Nephron progenitor cell (in vitro differentiated cells): ENCODE data around the gene WNK1.
A peak's percentile ranks its signal among the peaks of the same experiment; 100 is the strongest.
"Not testable (repeated sequence)": the region's sequence is repeated elsewhere in the genome, so short reads cannot be mapped to it uniquely, and the experiment has no call there.

Experiments
- DNase-seq: peaks from one replicate; pipeline ENCODE4 v3.0.0; 2021
- H3K27ac Mint-ChIP-seq: 2 replicates; pipeline ENCODE4 v1.8.0; 2021; ENCODE audit warnings: mild to moderate bottlenecking, moderate library complexity, mixed read lengths
- H3K27me3 Mint-ChIP-seq: 2 replicates; pipeline ENCODE4 v1.8.0; 2021; ENCODE audit warnings: mild to moderate bottlenecking, low read depth, mixed read lengths; ENCODE audit not compliant: poor library complexity
- H3K36me3 Mint-ChIP-seq: 2 replicates; pipeline ENCODE4 v1.8.0; 2021; ENCODE audit warnings: low read depth, mixed read lengths
- H3K4me1 Mint-ChIP-seq: 2 replicates; pipeline ENCODE4 v1.8.0; 2021; ENCODE audit warnings: mixed read lengths
- H3K4me3 Mint-ChIP-seq: 2 replicates; pipeline ENCODE4 v1.8.0; 2021; ENCODE audit warnings: mild to moderate bottlenecking, moderate library complexity, mixed read lengths
- H3K9me3 Mint-ChIP-seq: 2 replicates; pipeline ENCODE4 v1.8.0; 2021; ENCODE audit warnings: mild to moderate bottlenecking, moderate library complexity, mixed read lengths
- TF ChIP-seq, protein P1 (sequence below): fragments of 200-600 bp; sonication (generic); IDR thresholded peaks from 2 replicates; pipeline ENCODE4 v1.5.0; 2021; ENCODE audit warnings: antibody characterized with exemption

The WNK1 gene

DNA sequence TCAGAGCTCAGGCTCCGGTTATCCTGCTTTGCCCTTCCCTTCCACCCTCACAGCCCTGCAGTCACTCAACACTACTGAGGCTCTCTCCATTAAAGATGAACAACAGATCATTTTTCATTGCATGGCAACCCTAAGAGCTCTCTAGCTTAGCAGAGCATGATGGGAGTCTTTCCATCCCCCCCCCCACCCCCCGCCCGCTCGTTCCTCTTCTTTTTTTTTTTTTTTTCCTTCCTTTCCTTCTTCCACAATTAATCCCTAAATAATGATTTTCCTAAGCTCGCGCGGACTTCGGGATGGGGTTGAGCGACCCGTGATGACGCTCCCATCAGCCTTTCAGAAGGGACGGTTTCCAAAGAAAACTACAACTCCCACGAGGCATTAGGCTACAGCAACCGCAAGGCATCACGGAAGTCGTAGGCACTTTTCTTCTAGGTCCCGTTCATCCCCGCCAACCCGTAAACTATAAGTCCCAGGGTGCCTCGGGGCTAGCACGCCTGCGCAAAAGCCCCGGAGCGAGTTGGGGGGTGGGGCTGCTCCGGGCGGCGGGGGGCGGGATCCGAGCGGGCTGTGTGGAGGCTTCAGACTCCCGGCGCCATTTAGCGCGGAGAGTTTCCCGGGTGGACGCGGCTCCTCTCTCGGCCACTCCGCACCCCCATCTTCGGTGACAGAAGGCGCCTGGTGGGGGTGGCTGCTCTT lies at the start of gene WNK1:
WNK1 (plus strand) TSS at position 581 of the 696 bp plus-strand sequence. CDS start 987 bp downstream, outside the sequence.
- Mint-ChIP-seq H3K4me3 (peak within 1 kb of the TSS; percentile 97), H3K36me3 (peaks cover 15% of the 10 kb centered on the region), H3K4me1 (peaks cover 29% of the 10 kb centered on the region), H3K27me3 (peaks cover 4% of the 10 kb centered on the region), H3K27ac (peak within 1 kb of the TSS; percentile 74), H3K9me3 (peaks cover 5% of the 10 kb centered on the region)
- TF ChIP-seq, protein P1, sequence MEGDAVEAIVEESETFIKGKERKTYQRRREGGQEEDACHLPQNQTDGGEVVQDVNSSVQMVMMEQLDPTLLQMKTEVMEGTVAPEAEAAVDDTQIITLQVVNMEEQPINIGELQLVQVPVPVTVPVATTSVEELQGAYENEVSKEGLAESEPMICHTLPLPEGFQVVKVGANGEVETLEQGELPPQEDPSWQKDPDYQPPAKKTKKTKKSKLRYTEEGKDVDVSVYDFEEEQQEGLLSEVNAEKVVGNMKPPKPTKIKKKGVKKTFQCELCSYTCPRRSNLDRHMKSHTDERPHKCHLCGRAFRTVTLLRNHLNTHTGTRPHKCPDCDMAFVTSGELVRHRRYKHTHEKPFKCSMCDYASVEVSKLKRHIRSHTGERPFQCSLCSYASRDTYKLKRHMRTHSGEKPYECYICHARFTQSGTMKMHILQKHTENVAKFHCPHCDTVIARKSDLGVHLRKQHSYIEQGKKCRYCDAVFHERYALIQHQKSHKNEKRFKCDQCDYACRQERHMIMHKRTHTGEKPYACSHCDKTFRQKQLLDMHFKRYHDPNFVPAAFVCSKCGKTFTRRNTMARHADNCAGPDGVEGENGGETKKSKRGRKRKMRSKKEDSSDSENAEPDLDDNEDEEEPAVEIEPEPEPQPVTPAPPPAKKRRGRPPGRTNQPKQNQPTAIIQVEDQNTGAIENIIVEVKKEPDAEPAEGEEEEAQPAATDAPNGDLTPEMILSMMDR: no peak
- DNase-seq: peak; percentile 97

DNA sequence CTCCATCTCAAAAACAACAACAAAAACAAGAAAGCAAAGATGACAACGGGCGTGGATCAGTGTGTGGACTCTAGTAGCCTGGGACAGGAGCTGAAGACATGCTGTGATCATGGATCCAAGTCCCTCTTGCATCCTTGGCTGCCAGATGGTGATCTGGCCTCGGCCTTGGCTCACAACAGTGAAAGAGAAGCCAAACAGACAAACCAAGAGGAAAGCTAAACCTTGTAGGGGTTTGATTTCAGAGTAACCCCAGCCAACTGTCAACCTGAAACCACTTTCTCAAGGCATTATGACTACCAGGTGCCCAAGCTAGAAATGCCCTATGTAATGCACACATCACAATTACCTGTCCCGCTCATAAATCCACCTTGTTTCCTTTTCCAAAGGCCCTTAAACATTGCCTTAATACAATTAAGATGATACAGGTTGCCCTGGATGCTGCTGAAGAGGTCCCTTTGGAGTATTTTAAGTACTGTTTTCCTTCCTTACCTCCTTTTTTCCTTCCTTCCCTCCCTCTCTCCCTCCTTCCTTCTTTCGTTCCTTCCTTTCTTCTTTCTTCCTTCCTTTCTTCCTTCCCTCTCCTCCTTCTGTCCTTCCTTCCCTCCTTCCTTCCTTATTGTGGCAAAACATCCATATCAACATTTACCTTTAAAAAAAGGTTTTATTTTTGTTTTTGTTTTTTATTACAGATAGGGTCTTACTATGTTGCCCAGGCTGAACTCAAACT lies 47.7 kb upstream of the WNK1 start:
- peaks cover 26% of the 10 kb centered on the region for H3K4me1 Mint-ChIP-seq
- TF ChIP-seq, protein P1: no peak
- H3K27me3 Mint-ChIP-seq: peaks cover 7% of the 10 kb centered on the region
- no peak overlapping the region for H3K4me3 Mint-ChIP-seq
- peak overlapping the region; percentile 79 for H3K27ac Mint-ChIP-seq
- H3K36me3 Mint-ChIP-seq: no peaks in the 10 kb centered on the region
- DNase-seq: no peak
- no peaks in the 10 kb centered on the region for H3K9me3 Mint-ChIP-seq

DNA sequence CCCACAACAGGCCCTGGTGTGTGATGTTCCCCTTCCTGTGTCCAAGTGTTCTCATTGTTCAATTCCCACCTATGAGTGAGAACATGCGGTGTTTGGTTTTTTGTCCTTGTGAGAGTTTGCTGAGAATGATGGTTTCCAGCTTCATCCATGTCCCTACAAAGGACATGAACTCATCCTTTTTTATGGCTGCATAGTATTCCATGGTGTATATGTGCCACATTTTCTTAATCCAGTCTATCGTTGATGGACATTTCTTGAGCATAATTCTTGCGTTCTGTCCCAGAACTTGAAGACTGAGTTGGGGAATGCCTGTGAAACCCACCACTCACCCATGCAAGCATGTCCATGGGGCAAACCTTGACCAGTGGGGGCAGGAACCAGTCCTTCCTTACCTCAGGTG lies 44.3 kb upstream of the WNK1 start:
- H3K9me3 Mint-ChIP-seq, DNase-seq, H3K36me3 Mint-ChIP-seq, H3K4me3 Mint-ChIP-seq, H3K27ac Mint-ChIP-seq: not testable (repeated sequence)
- Mint-ChIP-seq H3K4me1 (peaks cover 10% of the 10 kb centered on the region), H3K27me3 (peaks cover 13% of the 10 kb centered on the region)

DNA sequence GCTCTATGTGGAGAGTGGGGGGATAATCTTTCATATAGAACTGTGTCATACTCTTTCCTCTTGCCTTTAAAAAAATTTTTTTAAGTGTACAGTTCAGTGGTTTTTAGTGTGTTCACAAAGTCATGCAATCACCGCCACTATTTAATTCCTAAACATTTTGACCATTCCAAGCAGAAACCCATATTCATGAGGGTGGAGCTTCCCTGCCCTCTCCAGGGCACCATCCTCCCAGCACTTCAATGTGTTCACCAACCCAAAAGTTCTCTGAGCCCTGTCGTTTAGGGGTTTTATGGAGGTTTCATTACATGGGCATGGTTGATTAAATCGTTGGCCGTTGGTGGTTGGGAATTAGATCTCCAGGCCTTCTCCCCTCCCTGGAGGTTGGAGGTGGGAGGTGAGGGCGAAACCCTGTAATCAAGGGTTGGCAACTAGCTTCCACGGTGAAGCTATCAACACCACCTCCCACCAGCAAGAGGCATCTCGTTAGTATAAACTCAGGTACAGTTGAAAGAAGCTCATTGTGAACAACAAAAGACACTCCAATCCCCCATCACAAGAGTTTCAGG lies 42.8 kb upstream of the WNK1 start:
- Mint-ChIP-seq H3K9me3 (no peaks in the 10 kb centered on the region), H3K27me3 (peaks cover 17% of the 10 kb centered on the region), H3K4me3 (no peak overlapping the region), H3K36me3 (no peaks in the 10 kb centered on the region), H3K4me1 (peaks cover 5% of the 10 kb centered on the region), H3K27ac (peak overlapping the region; percentile 74)
- TF ChIP-seq, protein P1: no peak
- DNase-seq: no peak

DNA sequence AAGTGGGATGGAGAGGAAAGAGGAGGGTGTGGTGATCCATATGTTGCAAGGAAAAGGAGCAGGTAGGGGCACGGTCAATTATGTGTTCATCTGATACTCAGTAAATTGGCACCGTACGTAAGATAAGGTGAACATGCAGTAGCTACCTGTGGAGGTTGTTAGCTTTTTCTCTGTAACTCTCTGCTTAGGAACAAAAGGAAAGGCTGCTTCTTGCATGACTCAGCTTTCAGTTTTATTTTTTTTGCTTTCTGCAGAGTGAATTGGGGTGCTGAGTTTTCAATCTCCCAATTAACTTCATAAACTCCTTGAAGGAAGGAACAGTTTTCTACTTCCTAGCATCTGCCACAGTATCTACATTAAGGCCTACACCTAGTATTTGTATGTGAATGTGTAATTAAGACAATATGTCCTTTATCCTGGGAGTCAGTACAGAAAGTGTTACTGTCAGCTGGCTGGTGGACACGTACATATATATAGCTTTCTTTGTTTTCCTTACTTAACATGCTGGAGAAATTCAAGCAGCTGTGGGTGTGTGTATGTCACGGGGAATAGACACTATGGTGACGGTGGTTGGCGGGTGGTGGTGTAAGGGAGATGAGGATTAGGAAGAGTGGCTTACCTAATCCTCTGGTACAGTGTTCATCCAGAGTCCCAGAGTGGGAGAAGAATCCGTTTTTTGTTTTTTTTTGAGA lies 40.1 kb upstream of the WNK1 start:
- no peaks in the 10 kb centered on the region for H3K36me3 Mint-ChIP-seq

More for the DNA sequence above, 40.1 kb upstream of the WNK1 start:
- Mint-ChIP-seq H3K9me3 (no peaks in the 10 kb centered on the region), H3K27ac (peak overlapping the region; percentile 48), H3K27me3 (peaks cover 16% of the 10 kb centered on the region), H3K4me3 (no peak overlapping the region), H3K4me1 (peaks cover 5% of the 10 kb centered on the region)
- TF ChIP-seq, protein P1: no peak
- DNase-seq: no peak
